ENCODE data around the gene FRMD7. TPM values are rescaled to one million over a fixed set of nuclear protein-coding genes. Genes with fewer than 3 reads are reported as not detected.

The FRMD7 gene
- total and polyA plus RNA-seq, 7 experiments from 2014 or later = not detected

- H3K27me3 Mint-ChIP-seq = peaks cover 0 to 3% (median 0%) of the 10 kb centered on the region in 5 donors
- DNase-seq (no peak), ATAC-seq (no peak)
- no peaks in the 10 kb centered on the region for H3K36me3 Mint-ChIP-seq
- H3K27ac Mint-ChIP-seq = no peak overlapping the region
- Histone ChIP-seq H3K27ac (ENCODE audit: low read depth, low read length) (no peak overlapping the region), H3K4me1 (ENCODE audit: control insufficient read depth in 2 of 2, insufficient read depth in 2 of 2, low read length in 2 of 2) (no peaks in the 10 kb centered on the region), H3K9me3 (ENCODE audit: control insufficient read depth in 2 of 3, low read length in 3 of 3) (no peaks in the 10 kb centered on the region), H3K27me3 (ENCODE audit: control insufficient read depth in 2 of 2, insufficient read depth in 2 of 2, low read length in 2 of 2) (no peaks in the 10 kb centered on the region), H3K36me3 (ENCODE audit: control insufficient read depth in 2 of 3, insufficient read depth in 3 of 3, low read length in 3 of 3) (no peaks in the 10 kb centered on the region), H3K4me3 (ENCODE audit: low read length) (no peak overlapping the region)
- intact Hi-C loops (cut with micrococcal nuclease) = no loop called here
- no peaks in the 10 kb centered on the region for H3K9me3 Mint-ChIP-seq
- H3K4me3 Mint-ChIP-seq = no peak overlapping the region
- peaks cover 0 to 2% (median 0%) of the 10 kb centered on the region in 7 donors for H3K4me1 Mint-ChIP-seq
- POLR2A ChIA-PET = no interaction called here
- CTCF ChIA-PET = no interaction called here
Measured at GRCh38 chrX:132119821-132120515, 7.9 kb downstream of the FRMD7 start.

DNA sequence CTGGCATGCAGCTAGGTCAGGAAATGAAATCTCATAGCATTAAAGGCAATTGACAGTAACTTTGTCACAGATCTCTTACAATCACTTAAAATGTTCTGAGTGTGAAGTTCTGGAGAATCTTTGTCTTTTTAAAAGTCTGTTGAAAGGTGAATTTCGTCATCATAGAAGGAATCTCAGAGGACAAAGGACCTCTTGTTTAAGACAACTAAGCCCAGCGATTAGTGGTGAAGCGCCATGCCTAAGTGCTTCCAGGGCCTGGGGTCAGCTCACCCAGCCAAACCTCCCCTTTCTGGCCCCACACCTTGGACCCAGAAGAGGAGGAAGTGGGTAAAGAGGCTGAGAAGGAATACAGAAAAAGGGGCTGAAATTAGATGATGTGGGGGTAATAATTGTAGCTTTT is 8.5 kb downstream of the FRMD7 start:
- H3K36me3 ChIP-seq (ENCODE audit: control insufficient read depth in 2 of 3, insufficient read depth in 3 of 3, low read length in 3 of 3) = no peaks in the 10 kb centered on the region
- H3K4me3 Mint-ChIP-seq = no peak overlapping the region
- peaks cover 0 to 3% (median 0%) of the 10 kb centered on the region in 5 donors for H3K27me3 Mint-ChIP-seq
- no peaks in the 10 kb centered on the region for H3K9me3 ChIP-seq (ENCODE audit: control insufficient read depth in 2 of 3, low read length in 3 of 3)
- H3K27me3 ChIP-seq (ENCODE audit: control insufficient read depth in 2 of 2, insufficient read depth in 2 of 2, low read length in 2 of 2) = no peaks in the 10 kb centered on the region
- H3K4me3 ChIP-seq (ENCODE audit: low read length) = no peak overlapping the region
- ChIA-PET POLR2A (no interaction called here), CTCF (no interaction called here)
- DNase-seq (no peak), ATAC-seq (no peak)
- no peaks in the 10 kb centered on the region for H3K36me3 Mint-ChIP-seq
- intact Hi-C loops (cut with micrococcal nuclease) = no loop called here
- H3K9me3 Mint-ChIP-seq = no peaks in the 10 kb centered on the region
- H3K27ac Mint-ChIP-seq = no peak overlapping the region
- no peak overlapping the region for H3K27ac ChIP-seq (ENCODE audit: low read depth, low read length)
- H3K4me1 Mint-ChIP-seq = peaks cover 0 to 5% (median 0%) of the 10 kb centered on the region in 7 donors
- no peaks in the 10 kb centered on the region for H3K4me1 ChIP-seq (ENCODE audit: control insufficient read depth in 2 of 2, insufficient read depth in 2 of 2, low read length in 2 of 2)

GRCh38 chrX:132118358-132118757 is 9.5 kb downstream of the FRMD7 start:
- no peaks in the 10 kb centered on the region for H3K36me3 ChIP-seq (ENCODE audit: control insufficient read depth in 2 of 3, insufficient read depth in 3 of 3, low read length in 3 of 3)
- H3K4me3 ChIP-seq (ENCODE audit: low read length) = no peak overlapping the region
- H3K27me3 ChIP-seq (ENCODE audit: control insufficient read depth in 2 of 2, insufficient read depth in 2 of 2, low read length in 2 of 2) = no peaks in the 10 kb centered on the region
- ChIA-PET CTCF (interaction anchor here (0.7 kb wide), 1 partner anchor 25 kb away, joined by 3 read pairs; no protein-coding TSS in a partner anchor), POLR2A (no interaction called here)
- no peak overlapping the region for H3K27ac ChIP-seq (ENCODE audit: low read depth, low read length)
- Mint-ChIP-seq H3K4me1 (peaks cover 0 to 5% (median 0%) of the 10 kb centered on the region in 7 donors), H3K4me3 (no peak overlapping the region), H3K27me3 (peaks cover 0 to 3% (median 0%) of the 10 kb centered on the region in 5 donors), H3K36me3 (no peaks in the 10 kb centered on the region), H3K9me3 (no peaks in the 10 kb centered on the region), H3K27ac (no peak overlapping the region)
- H3K9me3 ChIP-seq (ENCODE audit: control insufficient read depth in 2 of 3, low read length in 3 of 3) = no peaks in the 10 kb centered on the region
- intact Hi-C loops (cut with micrococcal nuclease) = no loop called here
- H3K4me1 ChIP-seq (ENCODE audit: control insufficient read depth in 2 of 2, insufficient read depth in 2 of 2, low read length in 2 of 2) = no peaks in the 10 kb centered on the region
- ATAC-seq = no peak
- no peak for DNase-seq

GRCh38 chrX:132115792-132116191 is 12.0 kb downstream of the FRMD7 start:
- no peaks in the 10 kb centered on the region for H3K9me3 Mint-ChIP-seq
- DNase-seq = no peak
- ATAC-seq = no peak
- H3K4me1 ChIP-seq (ENCODE audit: control insufficient read depth in 2 of 2, insufficient read depth in 2 of 2, low read length in 2 of 2) = no peaks in the 10 kb centered on the region
- no peak overlapping the region for H3K27ac Mint-ChIP-seq
- H3K9me3 ChIP-seq (ENCODE audit: control insufficient read depth in 2 of 3, low read length in 3 of 3) = no peaks in the 10 kb centered on the region
- POLR2A ChIA-PET = no interaction called here
- H3K4me1 Mint-ChIP-seq = peaks cover 0 to 5% (median 0%) of the 10 kb centered on the region in 7 donors
- no peaks in the 10 kb centered on the region for H3K27me3 ChIP-seq (ENCODE audit: control insufficient read depth in 2 of 2, insufficient read depth in 2 of 2, low read length in 2 of 2)
- H3K27ac ChIP-seq (ENCODE audit: low read depth, low read length) = no peak overlapping the region
- H3K36me3 Mint-ChIP-seq = no peaks in the 10 kb centered on the region
- no peak overlapping the region for H3K4me3 ChIP-seq (ENCODE audit: low read length)
- H3K4me3 Mint-ChIP-seq = no peak overlapping the region
- H3K36me3 ChIP-seq (ENCODE audit: control insufficient read depth in 2 of 3, insufficient read depth in 3 of 3, low read length in 3 of 3) = no peaks in the 10 kb centered on the region
- CTCF ChIA-PET = interaction anchor here (0.7 kb wide), 1 partner anchor 24 kb away, joined by 3 read pairs; no protein-coding TSS in a partner anchor
- peaks cover 0 to 3% (median 0%) of the 10 kb centered on the region in 5 donors for H3K27me3 Mint-ChIP-seq
- intact Hi-C loops (cut with micrococcal nuclease) = no loop called here

GRCh38 chrX:132114607-132115006 is 13.2 kb downstream of the FRMD7 start:
- Histone ChIP-seq H3K4me3 (ENCODE audit: low read length) (no peak overlapping the region), H3K27me3 (ENCODE audit: control insufficient read depth in 2 of 2, insufficient read depth in 2 of 2, low read length in 2 of 2) (no peaks in the 10 kb centered on the region), H3K27ac (ENCODE audit: low read depth, low read length) (no peak overlapping the region), H3K36me3 (ENCODE audit: control insufficient read depth in 2 of 3, insufficient read depth in 3 of 3, low read length in 3 of 3) (no peaks in the 10 kb centered on the region), H3K4me1 (ENCODE audit: control insufficient read depth in 2 of 2, insufficient read depth in 2 of 2, low read length in 2 of 2) (no peaks in the 10 kb centered on the region), H3K9me3 (ENCODE audit: control insufficient read depth in 2 of 3, low read length in 3 of 3) (no peaks in the 10 kb centered on the region)
- DNase-seq (peak in 1 of 9 donors; percentile 3), ATAC-seq (no peak)
- H3K36me3 Mint-ChIP-seq = no peaks in the 10 kb centered on the region
- no peaks in the 10 kb centered on the region for H3K9me3 Mint-ChIP-seq
- intact Hi-C loops (cut with micrococcal nuclease) = no loop called here
- H3K27ac Mint-ChIP-seq = no peak overlapping the region
- peaks cover 0 to 3% (median 0%) of the 10 kb centered on the region in 5 donors for H3K27me3 Mint-ChIP-seq
- ChIA-PET CTCF (no interaction called here), POLR2A (interaction anchor here (0.6 kb wide), 1 partner anchor 79 kb away, joined by 3 read pairs; no protein-coding TSS in a partner anchor)
- peaks cover 0 to 5% (median 0%) of the 10 kb centered on the region in 7 donors for H3K4me1 Mint-ChIP-seq
- H3K4me3 Mint-ChIP-seq = no peak overlapping the region

GRCh38 chrX:132107291-132107690 is 20.5 kb downstream of the FRMD7 start:
- H3K9me3 Mint-ChIP-seq = no peaks in the 10 kb centered on the region
- no peak for ATAC-seq
- H3K27ac ChIP-seq (ENCODE audit: low read depth, low read length) = no peak overlapping the region
- intact Hi-C loops (cut with micrococcal nuclease) = no loop called here
- no peaks in the 10 kb centered on the region for H3K9me3 ChIP-seq (ENCODE audit: control insufficient read depth in 2 of 3, low read length in 3 of 3)
- H3K4me1 Mint-ChIP-seq = no peaks in the 10 kb centered on the region
- H3K27me3 ChIP-seq (ENCODE audit: control insufficient read depth in 2 of 2, insufficient read depth in 2 of 2, low read length in 2 of 2) = no peaks in the 10 kb centered on the region
- H3K4me3 Mint-ChIP-seq = no peak overlapping the region
- no peaks in the 10 kb centered on the region for H3K36me3 Mint-ChIP-seq
- ChIA-PET POLR2A (no interaction called here), CTCF (no interaction called here)
- no peaks in the 10 kb centered on the region for H3K4me1 ChIP-seq (ENCODE audit: control insufficient read depth in 2 of 2, insufficient read depth in 2 of 2, low read length in 2 of 2)
- H3K27me3 Mint-ChIP-seq = peaks cover 0 to 6% (median 0%) of the 10 kb centered on the region in 5 donors
- DNase-seq = no peak
- H3K27ac Mint-ChIP-seq = no peak overlapping the region
- no peaks in the 10 kb centered on the region for H3K36me3 ChIP-seq (ENCODE audit: control insufficient read depth in 2 of 3, insufficient read depth in 3 of 3, low read length in 3 of 3)
- no peak overlapping the region for H3K4me3 ChIP-seq (ENCODE audit: low read length)

DNA sequence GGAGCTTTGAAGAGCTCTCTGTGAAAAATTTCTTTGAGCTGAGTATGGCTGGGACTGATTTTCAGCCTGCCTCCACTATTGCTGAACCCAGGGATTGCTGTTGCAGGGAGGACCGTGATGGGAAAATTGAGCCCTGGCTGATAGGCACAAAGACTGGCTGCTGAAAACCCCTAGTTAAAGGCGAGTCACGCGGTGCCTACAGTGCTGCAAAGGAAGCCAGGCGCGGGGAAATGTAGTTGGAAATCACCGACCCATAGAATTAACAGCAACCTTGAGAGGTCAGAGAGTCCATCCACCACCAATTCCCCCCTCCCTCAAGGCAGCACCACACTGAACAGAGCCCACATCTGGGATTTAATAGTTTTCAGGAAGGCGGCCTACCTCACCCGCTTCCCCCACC is 26.0 kb downstream of the FRMD7 start:
- ChIA-PET POLR2A (no interaction called here), CTCF (interaction anchor here (0.9 kb wide), 1 partner anchor 9 kb away, joined by 3 read pairs; no protein-coding TSS in a partner anchor)
- Mint-ChIP-seq H3K4me1 (no peaks in the 10 kb centered on the region), H3K9me3 (no peaks in the 10 kb centered on the region), H3K4me3 (no peak overlapping the region), H3K36me3 (no peaks in the 10 kb centered on the region), H3K27me3 (peaks cover 0 to 12% (median 0%) of the 10 kb centered on the region in 5 donors), H3K27ac (no peak overlapping the region)
- Histone ChIP-seq H3K27me3 (ENCODE audit: control insufficient read depth in 2 of 2, insufficient read depth in 2 of 2, low read length in 2 of 2) (no peaks in the 10 kb centered on the region), H3K9me3 (ENCODE audit: control insufficient read depth in 2 of 3, low read length in 3 of 3) (no peaks in the 10 kb centered on the region), H3K4me1 (ENCODE audit: control insufficient read depth in 2 of 2, insufficient read depth in 2 of 2, low read length in 2 of 2) (no peaks in the 10 kb centered on the region), H3K27ac (ENCODE audit: low read depth, low read length) (no peak overlapping the region), H3K36me3 (ENCODE audit: control insufficient read depth in 2 of 3, insufficient read depth in 3 of 3, low read length in 3 of 3) (no peaks in the 10 kb centered on the region), H3K4me3 (ENCODE audit: low read length) (no peak overlapping the region)
- ATAC-seq = no peak
- intact Hi-C loops (cut with micrococcal nuclease) = no loop called here
- no peak for DNase-seq

All from naive thymus-derived CD4-positive, alpha-beta T cell (primary cell).